Urinary bladder (tissue), 4 donors: Measurements from ENCODE around the gene SCYL1. TPM values are rescaled to one million over a fixed set of nuclear protein-coding genes. Genes with fewer than 3 reads are reported as not detected.
"Not testable (repeated sequence)": the region's sequence is repeated elsewhere in the genome, so short reads cannot be mapped to it uniquely, and the experiment has no call there.

Experiments
- DNase-seq: peaks from one replicate; pipeline ENCODE4 v3.0.0-alpha.2; 2015; ENCODE audit errors: extremely low spot score
- H3K27ac ChIP-seq: one replicate; pipeline ENCODE4 v1.5.1; 2013; ENCODE audit warnings: low read depth, mild to moderate bottlenecking, moderate library complexity
- H3K36me3 ChIP-seq: one replicate; pipeline ENCODE4 v1.6.1; 2013; ENCODE audit warnings: mild to moderate bottlenecking, moderate library complexity; ENCODE audit not compliant: insufficient read depth
- H3K4me1 ChIP-seq: one replicate; pipeline ENCODE4 v1.6.1; 2013; ENCODE audit warnings: mild to moderate bottlenecking, moderate library complexity; ENCODE audit not compliant: insufficient read depth
- H3K4me3 ChIP-seq: one replicate; pipeline ENCODE4 v1.5.1; 2013; ENCODE audit warnings: low read depth, low read length
- WGBS: extraction: QIAGEN DNeasy Blood & Tissue Kit; methylation state at CpG from one replicate; pipeline ENCODE4 v1.1.7; 2013; 5-methylcytosine and 5-hydroxymethylcytosine counted together
- polyA plus RNA-seq: library from polyadenylated mRNA; stranded (reverse); fragments of 200-250 nt; gene quantifications from one replicate; pipeline ENCODE4 v1.2.3, GENCODE V29; 2013
- total RNA-seq: library from RNA; depleted of rRNA; stranded (reverse); fragments of >200 nt; gene quantifications from one replicate; pipeline ENCODE4 v1.2.3, GENCODE V29; 2014
- donor health status: healthy with polysubstance abuse.
- donor health status: healthy.

Gene SCYL1
- total and polyA plus RNA-seq, 2 donors: 43.4 to 82.0 TPM

DNA sequence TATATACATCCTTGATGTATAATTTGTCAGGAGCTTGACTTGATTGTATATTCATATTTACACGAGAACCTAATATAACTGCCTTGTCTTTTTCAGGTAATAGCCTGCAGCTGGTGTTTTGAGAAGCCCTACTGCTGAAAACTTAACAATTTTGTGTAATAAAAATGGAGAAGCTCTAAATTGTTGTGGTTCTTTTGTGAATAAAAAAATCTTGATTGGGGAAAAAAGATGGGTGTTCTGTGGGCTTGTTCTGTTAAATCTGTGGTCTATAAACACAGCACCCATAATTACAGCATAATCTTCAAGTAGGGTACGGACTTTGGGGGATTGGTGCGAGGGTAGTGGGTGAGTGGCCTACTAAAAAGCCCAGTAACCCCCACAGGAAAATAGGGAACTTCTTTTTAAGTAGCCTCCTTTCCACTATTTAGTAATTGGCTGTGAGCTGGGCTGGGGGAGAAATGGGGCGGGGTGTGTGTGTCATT lies 18.6 kb upstream of the SCYL1 start:
- Histone ChIP-seq H3K4me1 (no peaks in the 10 kb centered on the region), H3K27ac (peak overlapping the region; percentile 16), H3K36me3 (peaks cover 3% of the 10 kb centered on the region), H3K4me3 (peak overlapping the region; percentile 2)
- 24% methylated on average over 4 of the region's 4 CpGs for WGBS
- no peak for DNase-seq

DNA sequence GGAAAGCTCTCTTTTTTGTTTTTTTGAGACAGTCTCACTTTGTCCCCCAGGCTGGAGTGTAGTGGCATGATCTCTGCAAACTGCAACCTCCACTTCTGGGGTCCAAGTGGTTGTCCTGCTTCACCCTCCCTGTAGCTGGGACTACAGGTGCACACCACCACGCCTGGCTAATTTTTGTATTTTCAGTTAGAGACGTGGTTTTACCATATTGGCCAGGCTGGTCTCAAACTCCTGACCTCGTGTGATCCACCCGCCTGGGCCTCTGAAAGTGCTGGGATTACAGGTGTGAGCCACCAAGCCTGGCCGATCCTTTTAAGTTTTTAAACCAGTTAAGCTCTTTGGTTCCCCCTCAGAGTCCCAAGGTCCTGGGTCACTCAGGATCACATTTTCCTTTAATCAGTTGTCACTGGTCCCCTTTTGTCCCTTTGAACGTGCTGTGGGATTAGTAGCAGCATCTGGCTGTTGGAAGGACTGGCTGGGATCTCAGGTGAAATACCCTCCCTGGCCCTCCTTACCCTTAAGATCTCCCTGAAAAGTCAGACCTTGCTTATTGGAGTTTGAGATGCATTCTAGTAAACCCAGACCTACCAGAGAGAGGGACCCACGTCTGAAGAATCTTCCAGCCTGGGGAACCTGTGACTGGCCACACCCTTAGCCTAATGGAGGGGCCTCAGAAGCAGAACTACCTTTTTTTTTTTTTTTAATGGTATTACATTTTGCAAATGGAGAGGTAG lies 17.9 kb upstream of the SCYL1 start:
- peaks cover 3% of the 10 kb centered on the region for H3K36me3 ChIP-seq
- no peak overlapping the region for H3K4me3 ChIP-seq
- WGBS: 13% methylated on average over 7 of the region's 7 CpGs
- DNase-seq: peak; percentile 73
- peak overlapping the region; percentile 67 for H3K27ac ChIP-seq
- H3K4me1 ChIP-seq: no peaks in the 10 kb centered on the region

DNA sequence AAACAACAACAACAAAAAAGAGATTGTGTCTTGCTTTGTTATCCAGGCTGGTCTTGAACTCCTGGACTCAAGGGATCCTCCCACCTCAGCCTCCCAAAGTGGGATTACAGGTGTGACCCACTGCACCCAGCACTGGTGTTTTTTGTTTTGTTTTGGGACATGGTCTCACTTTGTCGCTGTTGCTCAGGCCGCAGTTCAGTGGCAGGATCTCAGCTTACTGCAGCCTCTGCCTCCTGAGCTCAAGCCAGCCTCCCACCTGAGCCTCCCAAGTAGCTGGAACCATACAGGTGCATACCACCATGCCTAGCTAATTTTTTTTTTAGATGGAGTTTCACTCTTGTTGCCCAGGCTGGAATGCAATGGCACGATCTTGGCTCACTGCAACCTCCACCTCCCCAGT lies 12.6 kb upstream of the SCYL1 start:
- H3K27ac ChIP-seq, H3K36me3 ChIP-seq, H3K4me3 ChIP-seq, H3K4me1 ChIP-seq, DNase-seq: not testable (repeated sequence)
- WGBS: 94% methylated on average over 3 of the region's 3 CpGs

- no peaks in the 10 kb centered on the region for H3K4me1 ChIP-seq
- H3K4me3 ChIP-seq: no peak overlapping the region
- no peak overlapping the region for H3K27ac ChIP-seq
- WGBS: 63% methylated on average over 5 of the region's 5 CpGs
- no peaks in the 10 kb centered on the region for H3K36me3 ChIP-seq
- no peak for DNase-seq
Measured at GRCh38 chr11:65516135-65516968, 8.5 kb upstream of the SCYL1 start.

DNA sequence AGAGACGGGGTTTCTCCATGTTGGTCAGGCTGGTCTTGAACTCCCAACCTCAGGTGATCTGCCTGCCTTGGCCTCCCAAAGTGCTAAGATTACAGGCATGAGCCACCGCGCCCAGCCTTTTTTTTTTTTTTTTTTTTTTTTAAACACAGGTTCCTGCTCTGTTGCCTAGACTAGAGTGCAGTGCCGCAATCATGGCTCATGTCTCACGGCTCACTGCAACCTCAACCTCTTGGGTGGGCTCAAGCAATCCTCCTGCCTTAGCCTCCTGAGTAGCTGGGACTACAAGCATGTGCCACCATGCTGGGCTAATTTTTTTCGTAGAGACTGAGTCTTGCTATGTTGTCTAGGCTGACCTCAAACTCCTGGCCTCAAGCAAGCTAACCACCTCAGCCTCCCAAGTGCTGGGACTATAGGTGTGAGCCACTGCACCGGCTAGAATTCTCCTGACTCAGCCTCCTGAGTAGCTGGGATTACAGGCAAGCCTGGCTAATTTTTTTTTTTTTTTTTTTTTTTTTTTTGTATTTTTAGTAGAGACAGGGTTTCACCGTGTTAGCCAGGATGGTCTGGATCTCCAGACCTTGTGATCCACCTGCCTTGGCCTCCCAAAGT lies 5.8 kb upstream of the SCYL1 start:
- not testable (repeated sequence) for DNase-seq, H3K27ac ChIP-seq, H3K36me3 ChIP-seq, H3K4me1 ChIP-seq, H3K4me3 ChIP-seq
- 88% methylated on average over 8 of the region's 8 CpGs for WGBS

DNA sequence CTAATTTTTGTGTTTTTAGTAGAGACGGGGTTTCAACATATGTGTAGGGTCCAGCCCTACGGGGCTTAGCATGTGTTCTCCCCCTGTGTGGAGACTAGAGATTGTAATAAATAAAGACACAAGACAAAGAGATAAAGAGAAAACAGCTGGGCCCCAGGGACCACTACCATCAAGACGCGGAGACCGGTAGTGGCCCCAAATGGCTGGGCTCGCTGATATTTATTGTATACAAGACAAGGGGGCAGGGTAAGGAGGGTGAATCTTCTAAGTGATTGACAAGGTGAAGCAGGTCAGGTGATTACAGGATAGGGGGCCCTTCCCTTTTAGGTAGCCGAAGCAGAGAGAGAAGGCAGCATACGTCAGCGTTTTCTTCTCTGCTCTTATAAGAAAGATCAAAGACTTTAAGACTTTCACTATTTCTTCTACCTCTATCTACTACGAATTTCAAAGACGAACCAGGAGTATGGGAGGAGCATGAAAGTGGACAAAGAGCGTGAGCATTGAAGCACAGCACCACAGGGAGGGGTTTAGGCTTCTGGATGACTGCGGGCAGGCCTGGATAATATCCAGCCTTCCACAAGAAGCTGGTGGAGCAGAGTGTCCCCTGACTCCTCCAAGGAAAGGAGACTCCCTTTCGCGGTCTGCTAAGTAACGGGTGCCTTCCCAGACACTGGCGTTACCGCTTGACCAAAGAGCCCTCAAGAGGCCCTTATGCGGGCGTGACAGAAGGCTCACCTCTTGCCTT lies 2.9 kb upstream of the SCYL1 start:
- H3K4me1 ChIP-seq, DNase-seq, H3K4me3 ChIP-seq, H3K27ac ChIP-seq, H3K36me3 ChIP-seq: not testable (repeated sequence)
- WGBS: 68% methylated on average over 20 of the region's 20 CpGs

GRCh38 chr11:65522718-65523630 lies 1.9 kb upstream of the SCYL1 start:
- H3K27ac ChIP-seq, H3K4me1 ChIP-seq, DNase-seq, H3K4me3 ChIP-seq, H3K36me3 ChIP-seq: not testable (repeated sequence)
- WGBS: 62% methylated on average over 18 of the region's 18 CpGs

DNA sequence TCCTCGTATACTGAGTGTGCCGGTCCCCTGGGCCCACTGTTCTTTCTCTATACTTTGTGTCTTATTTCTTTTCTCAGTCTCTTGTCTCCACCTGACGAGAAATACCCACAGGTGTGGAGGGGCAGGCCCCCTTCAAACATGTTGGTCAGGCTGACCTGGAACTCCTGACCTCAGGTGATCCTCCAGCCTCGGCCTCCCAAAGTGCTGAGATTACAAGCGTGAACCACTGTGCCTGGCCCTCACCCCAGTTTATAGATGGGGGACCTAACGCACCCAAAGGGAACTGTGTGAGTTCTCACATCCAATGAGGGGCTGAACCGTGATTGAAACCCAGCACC lies 1.3 kb upstream of the SCYL1 start:
- DNase-seq, H3K27ac ChIP-seq, H3K36me3 ChIP-seq, H3K4me1 ChIP-seq, H3K4me3 ChIP-seq: not testable (repeated sequence)
- WGBS: 91% methylated on average over 7 of the region's 7 CpGs

- peaks cover 3% of the 10 kb centered on the region for H3K36me3 ChIP-seq
- no peak overlapping the region for H3K27ac ChIP-seq
- no peak overlapping the region for H3K4me3 ChIP-seq
- H3K4me1 ChIP-seq: no peaks in the 10 kb centered on the region
- 27% methylated on average over 12 of the region's 12 CpGs for WGBS
- no peak for DNase-seq
Measured at GRCh38 chr11:65524014-65524740, 706 bp upstream of the SCYL1 start.

DNA sequence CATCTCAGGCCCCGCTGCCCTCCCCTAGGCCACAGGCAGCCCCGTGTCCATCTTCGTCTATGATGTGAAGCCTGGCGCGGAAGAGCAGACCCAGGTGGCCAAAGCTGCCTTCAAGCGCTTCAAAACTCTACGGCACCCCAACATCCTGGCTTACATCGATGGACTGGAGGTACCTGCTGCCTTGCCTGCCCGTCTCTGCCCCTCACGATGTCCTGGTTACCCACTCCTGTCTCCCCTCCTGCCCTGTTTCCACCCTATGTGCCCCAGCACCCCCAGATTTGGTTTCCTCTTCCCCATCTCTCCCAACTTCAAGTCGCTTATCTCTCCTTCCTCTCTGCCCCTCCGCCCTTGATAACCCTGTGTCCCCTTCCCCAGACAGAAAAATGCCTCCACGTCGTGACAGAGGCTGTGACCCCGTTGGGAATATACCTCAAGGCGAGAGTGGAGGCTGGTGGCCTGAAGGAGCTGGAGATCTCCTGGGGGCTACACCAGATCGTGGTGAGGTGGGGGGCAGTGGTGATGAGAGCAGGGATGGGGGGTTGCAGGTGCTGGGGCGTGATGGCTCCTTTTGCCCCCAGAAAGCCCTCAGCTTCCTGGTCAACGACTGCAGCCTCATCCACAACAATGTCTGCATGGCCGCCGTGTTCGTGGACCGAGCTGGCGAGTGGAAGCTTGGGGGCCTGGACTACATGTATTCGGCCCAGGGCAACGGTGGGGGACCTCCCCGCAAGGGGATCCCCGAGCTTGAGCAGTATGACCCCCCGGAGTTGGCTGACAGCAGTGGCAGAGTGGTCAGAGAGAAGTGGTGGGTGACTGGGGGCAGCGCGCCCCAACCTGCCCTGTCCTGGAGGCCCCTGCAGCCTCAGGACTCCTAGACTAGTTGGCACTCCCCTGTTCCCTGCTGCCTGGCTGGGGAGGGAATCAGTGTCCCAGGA lies 930 bp downstream of the SCYL1 start:
- WGBS: 45% methylated on average over 31 of the region's 31 CpGs
- H3K4me3 ChIP-seq: peak overlapping the region; percentile 97
- H3K27ac ChIP-seq: no peak overlapping the region
- H3K4me1 ChIP-seq: no peaks in the 10 kb centered on the region
- H3K36me3 ChIP-seq: peaks cover 3% of the 10 kb centered on the region
- no peak for DNase-seq

GRCh38 chr11:65526744-65527143 lies 1.9 kb downstream of the SCYL1 start:
- WGBS: 92% methylated on average over 8 of the region's 8 CpGs
- DNase-seq: no peak
- Histone ChIP-seq H3K4me3 (no peak overlapping the region), H3K27ac (no peak overlapping the region), H3K4me1 (no peaks in the 10 kb centered on the region), H3K36me3 (peaks cover 3% of the 10 kb centered on the region)
